A673 (cell line): ENCODE data around the gene POLR1E.

Source experiments
- EZH2 ChIP-seq: fragments of 200-600 bp; sonication (generic); IDR thresholded peaks from 2 replicates; pipeline ENCODE4 v1.6.1; 2017; ENCODE audit warnings: borderline replicate concordance, low read depth, mild to moderate bottlenecking, mixed read lengths, antibody characterized with exemption, low read length; ENCODE audit not compliant: poor library complexity, severe bottlenecking
- TF ChIP-seq, protein P1 (sequence below): fragments of 300-800, 200-600 bp; sonication (generic); conservative IDR thresholded peaks from 2 replicates; pipeline ENCODE4 v1.5.1; 2017; ENCODE audit warnings: low read depth, mild to moderate bottlenecking, antibody characterized with exemption, low read length, moderate library complexity, mixed read lengths

DNA sequence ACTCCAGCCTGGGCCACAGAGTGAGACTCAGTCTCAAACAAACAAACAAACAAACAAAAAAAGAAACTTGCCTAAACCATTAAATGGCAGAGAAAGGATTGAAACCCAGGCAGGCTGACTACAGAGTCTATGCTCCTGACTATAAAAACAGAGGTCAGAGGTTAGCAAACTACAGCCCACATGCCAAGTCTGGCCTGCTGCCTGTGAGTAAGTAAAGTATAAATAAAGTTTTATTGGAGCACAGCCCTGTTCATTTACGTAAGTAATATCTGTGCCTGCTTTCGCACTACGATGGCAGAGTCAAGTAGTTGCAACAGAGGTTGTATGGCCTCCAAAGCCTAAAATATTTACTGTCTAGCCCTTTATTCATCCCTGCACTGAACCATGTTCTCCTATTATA, 11.6 kb downstream of the POLR1E start:
- TF ChIP-seq, protein P1, sequence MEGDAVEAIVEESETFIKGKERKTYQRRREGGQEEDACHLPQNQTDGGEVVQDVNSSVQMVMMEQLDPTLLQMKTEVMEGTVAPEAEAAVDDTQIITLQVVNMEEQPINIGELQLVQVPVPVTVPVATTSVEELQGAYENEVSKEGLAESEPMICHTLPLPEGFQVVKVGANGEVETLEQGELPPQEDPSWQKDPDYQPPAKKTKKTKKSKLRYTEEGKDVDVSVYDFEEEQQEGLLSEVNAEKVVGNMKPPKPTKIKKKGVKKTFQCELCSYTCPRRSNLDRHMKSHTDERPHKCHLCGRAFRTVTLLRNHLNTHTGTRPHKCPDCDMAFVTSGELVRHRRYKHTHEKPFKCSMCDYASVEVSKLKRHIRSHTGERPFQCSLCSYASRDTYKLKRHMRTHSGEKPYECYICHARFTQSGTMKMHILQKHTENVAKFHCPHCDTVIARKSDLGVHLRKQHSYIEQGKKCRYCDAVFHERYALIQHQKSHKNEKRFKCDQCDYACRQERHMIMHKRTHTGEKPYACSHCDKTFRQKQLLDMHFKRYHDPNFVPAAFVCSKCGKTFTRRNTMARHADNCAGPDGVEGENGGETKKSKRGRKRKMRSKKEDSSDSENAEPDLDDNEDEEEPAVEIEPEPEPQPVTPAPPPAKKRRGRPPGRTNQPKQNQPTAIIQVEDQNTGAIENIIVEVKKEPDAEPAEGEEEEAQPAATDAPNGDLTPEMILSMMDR, result no peak
- no peak for TF ChIP-seq EZH2
